PC-9 (cell line): ENCODE data around the gene INTS7. TPM values are rescaled to one million over a fixed set of nuclear protein-coding genes. Genes with fewer than 3 reads are reported as not detected.
"Not testable (repeated sequence)": the region's sequence is repeated elsewhere in the genome, so short reads cannot be mapped to it uniquely, and the experiment has no call there.

Source experiments
- BruUV-seq: library from RNA; stranded (reverse); fragments of 400-500 nt; replicated peaks from 2 replicates; lab custom pipeline; 2021; lab: Mats Ljungman, UMichigan
- CTCF ChIA-PET: fragments of 300-600 bp; sonication (Branson Sonifier 250); formaldehyde crosslinking; loops from one replicate; lab custom pipeline; 2022; ENCODE audit warnings: antibody characterized with exemption; lab: Charles Lee
- POLR2A ChIA-PET: fragments of 300-600 bp; sonication (Branson Sonifier 250); formaldehyde crosslinking; loops from one replicate; lab custom pipeline; 2022; ENCODE audit warnings: antibody characterized with exemption; ENCODE audit not compliant: unreplicated experiment; lab: Charles Lee
- DNase-seq, 2 experiments: peaks; one replicate each; pipeline versions ENCODE4 v3.0.0 to v3.0.0-alpha.2; 2015 to 2022; ENCODE audit warnings: mixed read lengths in 1 of 2
- H2AFZ ChIP-seq: fragments of 200-600 bp; sonication (generic); 2 replicates; pipeline ENCODE4 v1.8.1; 2017; ENCODE audit warnings: antibody characterized with exemption
- H3F3A ChIP-seq: fragments of 200-600 bp; sonication (generic); 2 replicates; pipeline ENCODE4 v1.8.1; 2017; ENCODE audit warnings: antibody characterized with exemption, mild to moderate bottlenecking, low read depth; ENCODE audit not compliant: insufficient read depth
- H3K27ac ChIP-seq: fragments of 200-600 bp; sonication (generic); 2 replicates; pipeline ENCODE4 v1.6.1; 2016; ENCODE audit warnings: mixed run types
- H3K27me3 ChIP-seq: fragments of 200-600 bp; sonication (generic); 2 replicates; pipeline ENCODE4 v1.6.1; 2016; ENCODE audit warnings: low read depth, mixed run types; ENCODE audit not compliant: insufficient read depth
- H3K36me3 ChIP-seq: fragments of 200-600 bp; sonication (generic); 2 replicates; pipeline ENCODE4 v1.6.1; 2016; ENCODE audit warnings: low read depth, mixed run types
- H3K4me1 ChIP-seq: fragments of 200-600 bp; sonication (generic); replicated peaks from 2 replicates; pipeline ENCODE4 v1.6.1; 2016; ENCODE audit warnings: mixed run types; ENCODE audit not compliant: insufficient read depth
- H3K4me2 ChIP-seq: fragments of 200-600 bp; sonication (generic); 2 replicates; pipeline ENCODE4 v1.6.1; 2017; ENCODE audit warnings: mixed run types
- H3K4me3 ChIP-seq: fragments of 200-600 bp; sonication (generic); 2 replicates; pipeline ENCODE4 v1.6.1; 2016; ENCODE audit warnings: mixed run types
- H3K79me2 ChIP-seq: fragments of 200-600 bp; sonication (generic); 2 replicates; pipeline ENCODE4 v1.6.1; 2017; ENCODE audit warnings: low read depth, mixed run types
- H3K9me2 ChIP-seq: fragments of 200-600 bp; sonication (generic); 2 replicates; pipeline ENCODE4 v1.8.1; 2017; ENCODE audit warnings: mild to moderate bottlenecking; ENCODE audit not compliant: insufficient read depth
- H3K9me3 ChIP-seq: fragments of 200-600 bp; sonication (generic); 2 replicates; pipeline ENCODE4 v1.8.1; 2016; ENCODE audit warnings: low read depth; ENCODE audit not compliant: insufficient read depth
- H4K20me1 ChIP-seq: fragments of 200-600 bp; sonication (generic); 2 replicates; pipeline ENCODE4 v1.8.1; 2017; ENCODE audit not compliant: insufficient read depth
- CTCF ChIP-seq: fragments of 200-600 bp; sonication (generic); conservative IDR thresholded peaks from 2 replicates; pipeline ENCODE4 v1.6.1; 2017; ENCODE audit warnings: mixed run types, antibody characterized with exemption, mild to moderate bottlenecking, moderate library complexity
- EZH2 ChIP-seq: fragments of 200-600 bp; sonication (generic); IDR thresholded peaks from 2 replicates; pipeline ENCODE4 v1.8.0; 2017; ENCODE audit warnings: antibody characterized with exemption, low read depth
- intact Hi-C: fragments of 100-400 bp; cut with micrococcal nuclease; formaldehyde crosslinking; loops from one replicate; pipeline ENCODE4 v1.10.0; 2022; ENCODE audit not compliant: unreplicated experiment
- total RNA-seq: library from RNA; stranded (reverse); gene quantifications from 2 replicates; pipeline ENCODE4 v1.2.3, GENCODE V29; 2021

The INTS7 gene
- total RNA-seq, 1 experiment from 2014 or later = 24.7 TPM

GRCh38 chr1:212024469-212025149 lies 10.7 kb downstream of the INTS7 start:
- CTCF ChIA-PET = interaction anchor here (0.6 kb wide), 1 partner anchor 718 kb away, joined by 7 read pairs; no protein-coding TSS in a partner anchor

DNA sequence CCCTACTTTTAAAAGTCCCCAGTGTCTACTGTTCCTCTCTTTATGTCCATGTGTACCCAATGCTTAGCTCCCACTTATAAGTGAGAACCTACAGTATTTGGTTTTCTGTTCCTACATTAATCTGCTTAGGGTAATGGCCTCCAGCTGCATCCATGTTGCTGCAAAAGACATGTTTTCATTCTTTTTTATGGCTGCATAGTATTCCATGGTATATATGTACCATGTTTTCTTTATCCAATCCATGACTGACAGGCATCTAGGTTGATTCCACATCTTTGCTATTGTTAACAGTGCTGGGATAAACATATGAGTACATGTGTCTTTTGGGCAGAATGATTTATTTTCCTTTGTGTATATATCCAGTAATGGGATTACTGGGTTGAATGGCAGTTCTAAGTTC lies 12.4 kb downstream of the INTS7 start:
- H3F3A ChIP-seq, POLR2A ChIA-PET, H3K27me3 ChIP-seq, H3K4me1 ChIP-seq, H3K4me2 ChIP-seq, H2AFZ ChIP-seq, H3K27ac ChIP-seq, H3K9me3 ChIP-seq, BruUV-seq, intact Hi-C loops, H3K36me3 ChIP-seq, H4K20me1 ChIP-seq, DNase-seq, H3K4me3 ChIP-seq, CTCF ChIA-PET, H3K9me2 ChIP-seq: not testable (repeated sequence)
- H3K79me2 ChIP-seq = peaks cover 54% of the 10 kb centered on the region

More at GRCh38 chr1:212024469-212025149, 10.7 kb downstream of the INTS7 start:
- Histone ChIP-seq H3K79me2 (peaks cover 71% of the 10 kb centered on the region), H2AFZ (no peak overlapping the region), H3K9me2 (no peaks in the 10 kb centered on the region), H3K27me3 (no peaks in the 10 kb centered on the region), H3K9me3 (no peaks in the 10 kb centered on the region; the same call in 1 of the 2 replicates), H3K36me3 (no peaks in the 10 kb centered on the region), H4K20me1 (no peaks in the 10 kb centered on the region), H3F3A (no peaks in the 10 kb centered on the region), H3K27ac (no peak overlapping the region), H3K4me1 (peaks cover under 1% of the 10 kb centered on the region; the same call in 1 of the 2 replicates), H3K4me2 (no peak overlapping the region), H3K4me3 (no peak overlapping the region)
- DNase-seq = no peak
- POLR2A ChIA-PET = no interaction called here
- intact Hi-C loops = no loop called here
- TF ChIP-seq CTCF = no peak
- no peak for TF ChIP-seq EZH2
- no TSS peak for BruUV-seq

DNA sequence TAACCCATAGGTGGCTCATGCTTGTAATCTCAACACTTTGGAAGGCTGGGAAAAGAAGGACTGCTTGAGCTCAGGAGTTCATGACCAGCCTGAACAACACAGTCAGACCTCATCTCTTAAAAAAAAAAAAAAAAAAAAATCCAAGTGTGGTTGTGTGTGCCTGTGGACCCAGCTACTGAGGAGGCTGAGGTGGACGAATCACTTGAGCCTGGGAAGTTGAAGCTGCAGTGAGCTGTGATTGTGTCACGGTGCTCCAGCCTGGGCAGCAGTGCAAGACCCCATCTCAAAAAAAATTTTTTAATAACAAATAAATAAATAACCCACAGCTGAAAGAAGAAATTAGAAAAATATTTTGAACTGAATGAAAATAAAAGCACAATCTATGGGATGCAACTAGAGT lies 13.8 kb downstream of the INTS7 start:
- Histone ChIP-seq H3K27ac (no peak overlapping the region), H3F3A (no peaks in the 10 kb centered on the region), H2AFZ (no peak overlapping the region), H3K27me3 (no peaks in the 10 kb centered on the region), H4K20me1 (no peaks in the 10 kb centered on the region), H3K4me2 (no peak overlapping the region), H3K79me2 (peaks cover 41% of the 10 kb centered on the region), H3K36me3 (0 out of 2 replicates have a peak, but pooled peaks cover 3% of the 10 kb centered on the region), H3K9me3 (no peaks in the 10 kb centered on the region; the same call in 1 of the 2 replicates), H3K4me1 (no peaks in the 10 kb centered on the region), H3K9me2 (no peaks in the 10 kb centered on the region), H3K4me3 (no peak overlapping the region)
- intact Hi-C loops = no loop called here
- ChIA-PET CTCF (interaction anchor here (0.6 to 0.7 kb wide), 2 partner anchors 11 to 501 kb away, joined by 3 to 12 read pairs; no protein-coding TSS in a partner anchor), POLR2A (interaction anchor here (0.6 kb wide), 1 partner anchor 356 kb away, joined by 5 read pairs; no protein-coding TSS in a partner anchor)
- no peak for DNase-seq
- TF ChIP-seq EZH2 = no peak
- no peak for TF ChIP-seq CTCF
- no TSS peak for BruUV-seq
